Ovary (tissue), 9 donors: ENCODE data around the gene NPW. TPM values are rescaled to one million over a fixed set of nuclear protein-coding genes. Genes with fewer than 3 reads are reported as not detected.
A peak's percentile ranks its signal among the peaks of the same experiment; 100 is the strongest.
"Not testable (repeated sequence)": the region's sequence is repeated elsewhere in the genome, so short reads cannot be mapped to it uniquely, and the experiment has no call there.

Source experiments
- DNase-seq, 5 donors: peaks; one replicate each; pipeline ENCODE4 v3.0.0-alpha.2; 2019 to 2020
- H3K27ac ChIP-seq, 2 donors: fragments of 200-600 bp; one replicate each; pipeline versions ENCODE4 v1.5.1 to v1.8.0; 2019 to 2022
- H3K27me3 ChIP-seq: fragments of 200-600 bp; one replicate; pipeline ENCODE4 v1.8.0; 2022
- H3K36me3 ChIP-seq: fragments of 200-600 bp; sonication (generic); one replicate; pipeline ENCODE4 v1.5.1; 2019
- H3K4me1 ChIP-seq: one replicate; pipeline ENCODE4 v1.8.1; 2013; ENCODE audit warnings: mild to moderate bottlenecking, moderate library complexity; ENCODE audit not compliant: insufficient read depth
- H3K4me3 ChIP-seq: fragments of 200-600 bp; sonication (generic); one replicate; pipeline ENCODE4 v1.5.1; 2017
- H3K9me3 ChIP-seq, 2 donors: fragments of 200-600 bp in 1 of 2; sonication (generic) in 1 of 2; one replicate each; pipeline versions ENCODE4 v1.5.1 to v1.8.1; 2013 to 2019; ENCODE audit warnings: mild to moderate bottlenecking in 1 of 2, moderate library complexity in 1 of 2
- CTCF ChIP-seq, 3 donors: fragments of 450-650 bp in 2 of 3; fragments of 200-600 bp in 1 of 3; IDR thresholded peaks; one replicate each; pipeline versions ENCODE4 v1.5.1 to v1.8.0; 2016 to 2022; ENCODE audit warnings: antibody characterized with exemption in 3 of 3, mild to moderate bottlenecking in 1 of 3
- EP300 ChIP-seq: sonication (generic); formaldehyde crosslinking; IDR thresholded peaks from one replicate; pipeline ENCODE4 v1.6.1; 2017; ENCODE audit warnings: antibody characterized with exemption
- POLR2A ChIP-seq: fragments of 450-650 bp; IDR thresholded peaks from one replicate; pipeline ENCODE4 v1.6.1; 2017; ENCODE audit warnings: antibody characterized with exemption, mild to moderate bottlenecking, moderate library complexity
- WGBS, 3 donors: extraction: QIAGEN DNeasy Blood & Tissue Kit in 1 of 3; methylation state at CpG; one replicate each; pipeline versions ENCODE4 v1.1.5 to v1.1.7; 2013 to 2017; 5-methylcytosine and 5-hydroxymethylcytosine counted together
- intact Hi-C, 4 donors: fragments of 100-400 bp; cut with DNase I; formaldehyde crosslinking; loops; one replicate each; pipeline versions ENCODE4 v1.11.0 to v1.15.1; 2022 to 2023
- polyA plus RNA-seq, 2 donors: library from polyadenylated mRNA; stranded (reverse); fragments of 200-250 nt in 1 of 2; fragments of 350-450 nt in 1 of 2; fragmentation: Illumina TruSeq in 1 of 2; extraction: RNeasy Lipid Tissue Mini Kit (QIAGEN cat#74804) in 1 of 2; gene quantifications; one replicate each; pipeline ENCODE4 v1.2.3, GENCODE V29; 2013 to 2014
- total RNA-seq, 7 donors: library from RNA; depleted of rRNA in 2 of 7; stranded (reverse); fragments of >200 nt in 2 of 7; fragmentation: NEBNext Ultra II Directional in 3 of 7; extraction: Animal tissue kit (Norgen Biotek cat#: 25700) in 3 of 7; gene quantifications; one replicate each; pipeline versions ENCODE4 v1.1.0 to v1.2.4, GENCODE V29; 2016 to 2023
- donor health status: DM: no; HTN: no; CAD: no; lungs with moderate emphysema.
- donor health status: DM: no; HTN: no; CAD: no.
- donor health status: Bipolar disorder and iron deficiency.
- donor health status: DM: yes; HTN: yes; CAD: no.
- donor health status: DM: no; HTN: no; CAD: no.
- donor health status: DM: yes; HTN: yes; CAD: no.

Gene NPW
- total and polyA plus RNA-seq, 9 donors: 0.17 to 1.1 (median 0.62) TPM; not detected in 5

GRCh38 chr16:2008009-2008526 is 11.5 kb upstream of the NPW start:
- WGBS, 3 donors: 47 to 53% (median 49%) methylated on average over 15 of the region's 15 CpGs
- no peak for TF ChIP-seq POLR2A
- no peak for TF ChIP-seq EP300
- no peak for TF ChIP-seq CTCF (IDR thresholded peaks at IDR 0.05)
- Histone ChIP-seq H3K27ac (no peak overlapping the region), H3K36me3 (no peaks in the 10 kb centered on the region), H3K27me3 (no peaks in the 10 kb centered on the region), H3K4me1 (peaks cover 26% of the 10 kb centered on the region), H3K9me3 (no peaks in the 10 kb centered on the region), H3K4me3 (no peak overlapping the region)
- intact Hi-C loops: no loop called here
- peak in 2 of 5 donors; percentile 41 to 49 for DNase-seq

- TF ChIP-seq POLR2A: no peak
- Histone ChIP-seq H3K4me3 (peak overlapping the region; percentile 68), H3K9me3 (no peaks in the 10 kb centered on the region), H3K4me1 (peaks cover 26% of the 10 kb centered on the region), H3K27ac (peak overlapping the region in 1 of 2 donors; percentile 64), H3K27me3 (no peaks in the 10 kb centered on the region), H3K36me3 (no peaks in the 10 kb centered on the region)
- 4 to 6% (median 5%) methylated on average over 23 of the region's 23 CpGs for WGBS, 3 donors
- intact Hi-C loops: no loop called here
- peak in 2 of 5 donors; percentile 46 to 50 for DNase-seq
Measured at GRCh38 chr16:2008631-2009163, 10.9 kb upstream of the NPW start.

GRCh38 chr16:2009164-2009711 is 10.3 kb upstream of the NPW start:
- WGBS, 3 donors: 0% methylated on average over 45 to 55 of the region's 55 CpGs
- Histone ChIP-seq H3K27ac (peak overlapping the region in 1 of 2 donors; percentile 64), H3K36me3 (no peaks in the 10 kb centered on the region), H3K9me3 (no peaks in the 10 kb centered on the region), H3K27me3 (no peaks in the 10 kb centered on the region), H3K4me1 (peaks cover 21% of the 10 kb centered on the region), H3K4me3 (peak overlapping the region; percentile 68)
- intact Hi-C loops: no loop called here
- TF ChIP-seq CTCF (IDR thresholded peaks at IDR 0.05) (no peak), EP300 (no peak), POLR2A (no peak)
- DNase-seq: peak in 2 of 5 donors; percentile 56 to 60

GRCh38 chr16:2009791-2010510 is 9.6 kb upstream of the NPW start, which contains the start of gene ZNF598:
ZNF598 (minus strand) TSS chr16:2009821.
- no peaks in the 10 kb centered on the region for H3K36me3 ChIP-seq
- H3K27ac ChIP-seq: peak within 1 kb of the TSS; percentile 0 to 69
- DNase-seq: peak; percentile 79 to 90 (median 85)
- peaks cover 21% of the 10 kb centered on the region for H3K4me1 ChIP-seq
- WGBS, 3 donors: 1 to 2% (median 2%) methylated on average over 27 to 52 of the region's 52 CpGs
- H3K27me3 ChIP-seq: no peaks in the 10 kb centered on the region
- peak within 1 kb of the TSS; percentile 68 for H3K4me3 ChIP-seq
- no peaks in the 10 kb centered on the region for H3K9me3 ChIP-seq
- TF ChIP-seq POLR2A (peak; percentile 81), CTCF (IDR thresholded peaks at IDR 0.05) (peak in 1 of 3 donors; percentile 23), EP300 (no peak)
- intact Hi-C loops: no loop called here

- H3K27ac ChIP-seq, H3K4me3 ChIP-seq, H3K36me3 ChIP-seq, intact Hi-C loops, H3K27me3 ChIP-seq, H3K9me3 ChIP-seq, DNase-seq: not testable (repeated sequence)
- WGBS, 3 donors: 84 to 87% (median 85%) methylated on average over 9 of the region's 9 CpGs
- H3K4me1 ChIP-seq: peaks cover 21% of the 10 kb centered on the region
Measured at GRCh38 chr16:2011726-2012125, 7.9 kb upstream of the NPW start.
